Right cardiac atrium (tissue), 5 donors: ENCODE data around the gene SLC12A3. TPM values are rescaled to one million over a fixed set of nuclear protein-coding genes. Genes with fewer than 3 reads are reported as not detected.
A peak's percentile ranks its signal among the peaks of the same experiment; 100 is the strongest.
"Not testable (repeated sequence)": the region's sequence is repeated elsewhere in the genome, so short reads cannot be mapped to it uniquely, and the experiment has no call there.

Experiments used
- ATAC-seq, 2 donors: fragments of 200-7000 bp; cut with Tn5 transposase; one replicate each; pipeline versions ENCODE4 v1.8.0 to v1.9.1; 2020; ENCODE audit warnings: moderate library complexity in 2 of 2, mild to moderate bottlenecking in 1 of 2
- DNase-seq, 3 donors: peaks; one replicate each; pipeline ENCODE4 v3.0.0-alpha.2; 2020
- H3K27ac ChIP-seq: one replicate; pipeline ENCODE4 v1.5.1; 2013; ENCODE audit warnings: mild to moderate bottlenecking, low read length, control low read depth, moderate library complexity
- H3K27me3 ChIP-seq: one replicate; pipeline ENCODE4 v1.6.1; 2013; ENCODE audit not compliant: control insufficient read depth, insufficient read depth
- H3K4me1 ChIP-seq: one replicate; pipeline ENCODE4 v1.6.1; 2013; ENCODE audit warnings: low read length; ENCODE audit not compliant: control insufficient read depth, insufficient read depth
- H3K4me3 ChIP-seq: one replicate; pipeline ENCODE4 v1.5.1; 2013; ENCODE audit warnings: low read length, control low read depth
- H3K9me3 ChIP-seq: one replicate; pipeline ENCODE4 v1.6.1; 2013; ENCODE audit warnings: low read length; ENCODE audit not compliant: control insufficient read depth
- WGBS: extraction: QIAGEN DNeasy Blood & Tissue Kit; methylation state at CpG from one replicate; pipeline ENCODE4 v1.1.7; 2013; 5-methylcytosine and 5-hydroxymethylcytosine counted together
- intact Hi-C, 4 donors: fragments of 100-400 bp; cut with DNase I; formaldehyde crosslinking; loops; one replicate each; pipeline versions ENCODE4 v1.11.0 to v1.14.0; 2022 to 2023
- polyA plus RNA-seq: library from polyadenylated mRNA; stranded (reverse); fragments of 200-250 nt; gene quantifications from one replicate; pipeline ENCODE4 v1.2.3, GENCODE V29; 2013
- total RNA-seq, 4 donors: library from RNA; stranded (reverse); fragmentation: NEBNext Ultra II Directional; extraction: Animal tissue kit (Norgen Biotek cat#: 25700); gene quantifications; one replicate each; pipeline ENCODE4 v1.2.1, GENCODE V29; 2021
- donor health status: healthy with polysubstance abuse.
- donor health status: DM: no; HTN: yes; CAD: no.
- donor health status: DM: no; HTN: no; CAD: no.
- donor health status: DM: no; HTN: yes; CAD: no; lungs with severe emphysema.
- donor health status: DM: yes; HTN: yes; CAD: no.

The SLC12A3 gene
- total and polyA plus RNA-seq, 5 donors: not detected

- ATAC-seq (no peak), DNase-seq (no peak)
- intact Hi-C loops: loop anchor here in 3 of 4 donors (10.0 kb wide), 2 partner anchors 94 to 184 kb away; no protein-coding TSS in a partner anchor
- Histone ChIP-seq H3K27me3 (no peaks in the 10 kb centered on the region), H3K4me1 (no peaks in the 10 kb centered on the region), H3K27ac (no peak overlapping the region), H3K9me3 (no peaks in the 10 kb centered on the region), H3K4me3 (no peak overlapping the region)
- WGBS: 64% methylated on average over 9 of the region's 9 CpGs
Measured at GRCh38 chr16:56860226-56861020, 4.6 kb upstream of the SLC12A3 start.

- H3K27me3 ChIP-seq: no peaks in the 10 kb centered on the region
- DNase-seq: no peak
- intact Hi-C loops: loop anchor here in 3 of 4 donors (10.0 kb wide), 2 partner anchors 94 to 184 kb away; no protein-coding TSS in a partner anchor
- WGBS: 42% methylated on average over 3 of the region's 3 CpGs
- H3K9me3 ChIP-seq: no peaks in the 10 kb centered on the region
- H3K4me3 ChIP-seq: no peak overlapping the region
- no peak for ATAC-seq
- no peak overlapping the region for H3K27ac ChIP-seq
- H3K4me1 ChIP-seq: no peaks in the 10 kb centered on the region
Measured at GRCh38 chr16:56861092-56861610, 3.9 kb upstream of the SLC12A3 start.

GRCh38 chr16:56861756-56862155 is 3.3 kb upstream of the SLC12A3 start:
- no peak for ATAC-seq
- intact Hi-C loops: loop anchor here in 3 of 4 donors (10.0 kb wide), 2 partner anchors 93 to 183 kb away; no protein-coding TSS in a partner anchor
- 95% methylated on average over 8 of the region's 8 CpGs for WGBS

GRCh38 chr16:56862776-56863175 is 2.2 kb upstream of the SLC12A3 start:
- intact Hi-C loops: loop anchor here in 3 of 4 donors (10.0 kb wide), 2 partner anchors 92 to 182 kb away; no protein-coding TSS in a partner anchor
- WGBS: 85% methylated on average over 5 of the region's 5 CpGs
- no peaks in the 10 kb centered on the region for H3K4me1 ChIP-seq
- DNase-seq: no peak
- no peak for ATAC-seq
- H3K27me3 ChIP-seq: no peaks in the 10 kb centered on the region
- H3K4me3 ChIP-seq: no peak overlapping the region
- no peak overlapping the region for H3K27ac ChIP-seq
- H3K9me3 ChIP-seq: no peaks in the 10 kb centered on the region

More at GRCh38 chr16:56861756-56862155, 3.3 kb upstream of the SLC12A3 start:
- no peak for DNase-seq
- no peaks in the 10 kb centered on the region for H3K27me3 ChIP-seq
- H3K27ac ChIP-seq: no peak overlapping the region
- no peaks in the 10 kb centered on the region for H3K9me3 ChIP-seq
- H3K4me3 ChIP-seq: no peak overlapping the region
- H3K4me1 ChIP-seq: no peaks in the 10 kb centered on the region

- ATAC-seq (no peak), DNase-seq (no peak)
- whole genome bisulfite sequencing: 96% methylated on average over 13 of the region's 13 CpGs
- no peaks in the 10 kb centered on the region for H3K4me1 ChIP-seq
- intact Hi-C loops: loop anchor here (5.0 to 10.0 kb wide), 4 partner anchors 87 to 179 kb away; no protein-coding TSS in a partner anchor
- no peak overlapping the region for H3K27ac ChIP-seq
- no peaks in the 10 kb centered on the region for H3K9me3 ChIP-seq
- H3K4me3 ChIP-seq: no peak overlapping the region
- H3K27me3 ChIP-seq: no peaks in the 10 kb centered on the region
Measured at GRCh38 chr16:56865394-56866062, 521 bp downstream of the SLC12A3 start.

- Histone ChIP-seq H3K9me3 (no peaks in the 10 kb centered on the region), H3K27me3 (no peaks in the 10 kb centered on the region), H3K27ac (no peak overlapping the region), H3K4me1 (no peaks in the 10 kb centered on the region), H3K4me3 (no peak overlapping the region)
- ATAC-seq: peak in 1 of 2 donors; percentile 23
- DNase-seq: peak in 2 of 3 donors; percentile 42 to 53
- WGBS: 50% methylated on average over 23 of the region's 23 CpGs
- intact Hi-C loops: loop anchor here (5.0 to 10.0 kb wide), 4 partner anchors 85 to 178 kb away; no protein-coding TSS in a partner anchor
Measured at GRCh38 chr16:56866955-56867830, 2.2 kb downstream of the SLC12A3 start.

- H3K27ac ChIP-seq: no peak overlapping the region
- ATAC-seq: no peak
- H3K9me3 ChIP-seq: no peaks in the 10 kb centered on the region
- no peaks in the 10 kb centered on the region for H3K27me3 ChIP-seq
- intact Hi-C loops: loop anchor here (5.0 to 10.0 kb wide), 4 partner anchors 84 to 177 kb away; no protein-coding TSS in a partner anchor
- peak in 1 of 3 donors; percentile 10 for DNase-seq
- no peaks in the 10 kb centered on the region for H3K4me1 ChIP-seq
- H3K4me3 ChIP-seq: no peak overlapping the region
- WGBS: 88% methylated on average over 9 of the region's 9 CpGs
Measured at GRCh38 chr16:56868175-56868574, 3.2 kb downstream of the SLC12A3 start.

- ATAC-seq, H3K4me1 ChIP-seq, H3K9me3 ChIP-seq, H3K27ac ChIP-seq, H3K27me3 ChIP-seq, H3K4me3 ChIP-seq, DNase-seq: not testable (repeated sequence)
- 90% methylated on average over 5 of the region's 5 CpGs for WGBS
- intact Hi-C loops: loop anchor here (5.0 to 10.0 kb wide), 4 partner anchors 84 to 176 kb away; no protein-coding TSS in a partner anchor
Measured at GRCh38 chr16:56868766-56869165, 3.8 kb downstream of the SLC12A3 start.

- Histone ChIP-seq H3K4me1 (no peaks in the 10 kb centered on the region), H3K9me3 (no peaks in the 10 kb centered on the region), H3K4me3 (no peak overlapping the region), H3K27ac (no peak overlapping the region), H3K27me3 (no peaks in the 10 kb centered on the region)
- no peak for ATAC-seq
- WGBS: 86% methylated on average over 24 of the region's 24 CpGs
- peak in 1 of 3 donors; percentile 25 for DNase-seq
- intact Hi-C loops: loop anchor here (5.0 to 10.0 kb wide), 4 partner anchors 83 to 175 kb away; no protein-coding TSS in a partner anchor
Measured at GRCh38 chr16:56869513-56870275, 4.7 kb downstream of the SLC12A3 start.
